Left lung (tissue), 10 donors: ENCODE data around the gene NMNAT2. TPM values are rescaled to one million over a fixed set of nuclear protein-coding genes. Genes with fewer than 3 reads are reported as not detected.

Source experiments
- ATAC-seq: fragments of 200-7000 bp; cut with Tn5 transposase; one replicate; pipeline ENCODE4 v1.9.1; 2020; ENCODE audit warnings: moderate library complexity
- DNase-seq, 4 donors: peaks; one replicate each; pipeline ENCODE4 v3.0.0-alpha.2; 2013 to 2020
- H3K27ac ChIP-seq, 2 donors: fragments of 200-600 bp; sonication (generic) in 1 of 2; one replicate each; pipeline versions ENCODE4 v1.5.0 to v1.8.0; 2020 to 2021
- H3K27me3 ChIP-seq, 2 donors: fragments of 200-600 bp; sonication (generic) in 1 of 2; one replicate each; pipeline versions ENCODE4 v1.5.0 to v1.8.0; 2020 to 2021
- H3K36me3 ChIP-seq, 2 donors: fragments of 200-600 bp; sonication (generic) in 1 of 2; one replicate each; pipeline versions ENCODE4 v1.5.0 to v1.8.0; 2020 to 2021
- H3K4me1 ChIP-seq, 2 donors: fragments of 200-600 bp; one replicate each; pipeline ENCODE4 v1.8.0; 2021
- H3K4me3 ChIP-seq, 2 donors: fragments of 200-600 bp; sonication (generic) in 1 of 2; one replicate each; pipeline versions ENCODE4 v1.5.0 to v1.8.0; 2020 to 2021; ENCODE audit warnings: mild to moderate bottlenecking in 1 of 2
- H3K9me3 ChIP-seq, 2 donors: fragments of 200-600 bp; sonication (generic) in 1 of 2; one replicate each; pipeline versions ENCODE4 v1.5.0 to v1.8.0; 2020 to 2021
- CTCF ChIP-seq, 2 donors: fragments of 200-600 bp; sonication (generic) in 1 of 2; IDR thresholded peaks; one replicate each; pipeline versions ENCODE4 v1.5.0 to v1.8.0; 2021; ENCODE audit warnings: antibody characterized with exemption in 2 of 2
- intact Hi-C, 2 donors: fragments of 100-400 bp; cut with DNase I; formaldehyde crosslinking; loops; one replicate each; pipeline versions ENCODE4 v1.11.2 to v1.14.2; 2022
- polyA plus RNA-seq, 6 donors: library from polyadenylated mRNA; unstranded; fragments of 120-200 nt; gene quantifications; one replicate each; pipeline ENCODE4 v1.2.1, GENCODE V29; 2013; ENCODE audit not compliant: insufficient read length in 6 of 6
- total RNA-seq, 2 donors: library from RNA; stranded (reverse); fragmentation: NEBNext Ultra II Directional; extraction: Animal tissue kit (Norgen Biotek cat#: 25700); gene quantifications; one replicate each; pipeline ENCODE4 v1.2.1, GENCODE V29; 2021
- donor health status: DM: no; HTN: yes; CAD: no.
- donor health status: DM: no; HTN: no; CAD: no.

The NMNAT2 gene
- total and polyA plus RNA-seq, 8 donors = 1.1 to 2.9 (median 1.5) TPM

- Histone ChIP-seq H3K27me3 (no peaks in the 10 kb centered on the region), H3K9me3 (no peaks in the 10 kb centered on the region), H3K27ac (no peak overlapping the region), H3K4me3 (no peak overlapping the region), H3K36me3 (no peaks in the 10 kb centered on the region), H3K4me1 (peaks cover 20 to 39% of the 10 kb centered on the region in 2 donors)
- DNase-seq (no peak), ATAC-seq (no peak)
- TF ChIP-seq CTCF (IDR thresholded peaks at IDR 0.05) = no peak
- intact Hi-C loops = no loop called here
Measured at GRCh38 chr1:183283286-183283685, 134.9 kb downstream of the NMNAT2 start.

GRCh38 chr1:183282101-183282855 lies 135.9 kb downstream of the NMNAT2 start:
- no peak for ATAC-seq
- Histone ChIP-seq H3K36me3 (no peaks in the 10 kb centered on the region), H3K4me1 (peaks cover 20 to 47% of the 10 kb centered on the region in 2 donors), H3K27me3 (no peaks in the 10 kb centered on the region), H3K4me3 (no peak overlapping the region), H3K9me3 (no peaks in the 10 kb centered on the region), H3K27ac (peak overlapping the region; percentile 55 to 95)
- TF ChIP-seq CTCF (IDR thresholded peaks at IDR 0.05) = no peak
- intact Hi-C loops = no loop called here
- DNase-seq = no peak

GRCh38 chr1:183281553-183282091 lies 136.6 kb downstream of the NMNAT2 start:
- peak; percentile 94 to 97 for TF ChIP-seq CTCF (IDR thresholded peaks at IDR 0.05)
- intact Hi-C loops = no loop called here
- no peaks in the 10 kb centered on the region for H3K27me3 ChIP-seq
- H3K4me1 ChIP-seq = peaks cover 20 to 47% of the 10 kb centered on the region in 2 donors
- DNase-seq = peak; percentile 89 to 94 (median 89)
- ATAC-seq = peak; percentile 93
- H3K4me3 ChIP-seq = no peak overlapping the region
- H3K9me3 ChIP-seq = no peaks in the 10 kb centered on the region
- no peaks in the 10 kb centered on the region for H3K36me3 ChIP-seq
- peak overlapping the region; percentile 55 to 95 for H3K27ac ChIP-seq

GRCh38 chr1:183281039-183281438 lies 137.1 kb downstream of the NMNAT2 start:
- TF ChIP-seq CTCF (IDR thresholded peaks at IDR 0.05) = no peak
- DNase-seq = no peak

GRCh38 chr1:183279835-183280234 lies 138.3 kb downstream of the NMNAT2 start:
- no peak overlapping the region for H3K4me3 ChIP-seq
- peak overlapping the region; percentile 67 to 95 for H3K27ac ChIP-seq
- H3K36me3 ChIP-seq = no peaks in the 10 kb centered on the region
- peak; percentile 43 for ATAC-seq
- no peaks in the 10 kb centered on the region for H3K9me3 ChIP-seq
- peak in 3 of 4 donors; percentile 62 to 94 (median 85) for DNase-seq
- H3K4me1 ChIP-seq = peaks cover 20 to 47% of the 10 kb centered on the region in 2 donors
- H3K27me3 ChIP-seq = no peaks in the 10 kb centered on the region
- intact Hi-C loops = no loop called here
- TF ChIP-seq CTCF (IDR thresholded peaks at IDR 0.05) = no peak

More at GRCh38 chr1:183281039-183281438, 137.1 kb downstream of the NMNAT2 start:
- peak overlapping the region; percentile 55 to 95 for H3K27ac ChIP-seq
- intact Hi-C loops = no loop called here
- no peak for ATAC-seq
- no peak overlapping the region for H3K4me3 ChIP-seq
- no peaks in the 10 kb centered on the region for H3K9me3 ChIP-seq
- no peaks in the 10 kb centered on the region for H3K27me3 ChIP-seq
- peaks cover 20 to 47% of the 10 kb centered on the region in 2 donors for H3K4me1 ChIP-seq
- no peaks in the 10 kb centered on the region for H3K36me3 ChIP-seq
